NB4 (cell line): ENCODE data around the gene AP1M1.

Experiments
- DNase-seq: peaks from one replicate; pipeline ENCODE4 v3.0.0; 2010; ENCODE audit warnings: low read depth
- H3K4me3 ChIP-seq: one replicate; pipeline ENCODE4 v1.5.1; 2011; ENCODE audit warnings: mild to moderate bottlenecking, low read depth, low read length, moderate library complexity
- CTCF ChIP-seq: IDR thresholded peaks from one replicate; pipeline ENCODE4 v1.5.1; 2012; ENCODE audit warnings: low read depth, low read length
- MYC ChIP-seq: IDR thresholded peaks from 2 replicates; pipeline ENCODE4 v1.6.1; 2011; ENCODE audit warnings: low read depth, low read length
- POLR2A ChIP-seq: IDR thresholded peaks from 2 replicates; pipeline ENCODE4 v1.6.1; 2011; ENCODE audit warnings: mild to moderate bottlenecking; ENCODE audit not compliant: insufficient read length; ENCODE audit errors: extremely low read depth
- TF ChIP-seq, protein P1 (sequence below): IDR thresholded peaks from 2 replicates; pipeline ENCODE4 v1.6.1; 2011; ENCODE audit warnings: low read depth, low read length

The AP1M1 gene

GRCh38 chr19:16197622-16198369 lies at the start of gene AP1M1:
AP1M1 (plus strand) TSS chr19:16197911; CDS start chr19:16198027, 116 bp downstream.
- TF ChIP-seq POLR2A (peak; percentile 52), CTCF (no peak), MYC (peak; percentile 32)
- TF ChIP-seq, protein P1, sequence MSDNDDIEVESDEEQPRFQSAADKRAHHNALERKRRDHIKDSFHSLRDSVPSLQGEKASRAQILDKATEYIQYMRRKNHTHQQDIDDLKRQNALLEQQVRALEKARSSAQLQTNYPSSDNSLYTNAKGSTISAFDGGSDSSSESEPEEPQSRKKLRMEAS: peak; percentile 17; the same call in 1 of the 2 replicates
- DNase-seq: peak; percentile 98
- H3K4me3 ChIP-seq: peak within 1 kb of the TSS; percentile 88

- peak overlapping the region; percentile 34 for H3K4me3 ChIP-seq
- no peak for TF ChIP-seq CTCF
- no peak for TF ChIP-seq POLR2A
- TF ChIP-seq MYC: no peak
- TF ChIP-seq, protein P1: no peak
- peak; percentile 67 for DNase-seq
Measured at GRCh38 chr19:16148443-16149229, 49.1 kb upstream of the AP1M1 start.

DNA sequence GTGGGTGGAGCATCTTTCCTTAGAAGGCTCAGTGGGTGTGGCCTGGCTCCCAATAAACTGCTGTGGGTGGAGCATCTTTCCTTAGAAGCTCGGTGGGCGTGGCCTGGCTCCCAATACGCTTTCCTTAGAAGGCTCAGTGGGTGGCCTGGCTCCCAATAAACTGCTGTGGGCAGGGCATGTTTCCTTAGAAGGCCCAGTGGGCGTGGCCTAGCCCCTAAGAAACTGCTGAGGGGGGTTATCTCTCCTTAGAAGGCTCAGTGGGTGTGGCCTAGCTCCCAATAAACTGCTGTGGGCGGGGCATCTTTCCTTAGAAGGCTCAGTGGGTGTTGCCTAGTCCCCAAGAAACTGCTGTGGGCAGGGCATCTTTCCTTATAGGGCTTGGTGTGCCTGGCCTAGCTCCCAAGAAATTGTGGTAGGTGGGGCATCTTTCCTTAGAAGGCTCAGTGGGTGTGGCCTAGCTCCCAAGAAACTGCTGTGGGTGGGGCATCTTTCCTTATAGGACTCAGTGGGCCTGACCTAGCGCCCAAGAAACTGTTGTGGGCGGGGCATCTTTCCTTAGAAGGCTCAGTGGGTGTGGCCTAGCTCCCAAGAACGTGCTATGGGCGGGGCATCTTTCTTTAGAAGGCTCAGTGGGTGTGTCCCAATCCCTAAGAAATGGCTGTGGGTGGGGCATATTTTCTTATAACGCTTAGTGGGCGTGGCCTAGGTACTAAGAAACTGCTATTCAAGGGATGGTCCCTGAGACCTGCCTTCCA lies 44.0 kb upstream of the AP1M1 start:
- TF ChIP-seq MYC: no peak
- no peak for TF ChIP-seq POLR2A
- TF ChIP-seq CTCF: no peak
- TF ChIP-seq, protein P1: no peak
- H3K4me3 ChIP-seq: no peak overlapping the region
- peak; percentile 76 for DNase-seq

- H3K4me3 ChIP-seq: no peak overlapping the region
- no peak for DNase-seq
- no peak for TF ChIP-seq POLR2A
- no peak for TF ChIP-seq CTCF
- no peak for TF ChIP-seq MYC
- TF ChIP-seq, protein P1: no peak
Measured at GRCh38 chr19:16154557-16154956, 43.2 kb upstream of the AP1M1 start.

DNA sequence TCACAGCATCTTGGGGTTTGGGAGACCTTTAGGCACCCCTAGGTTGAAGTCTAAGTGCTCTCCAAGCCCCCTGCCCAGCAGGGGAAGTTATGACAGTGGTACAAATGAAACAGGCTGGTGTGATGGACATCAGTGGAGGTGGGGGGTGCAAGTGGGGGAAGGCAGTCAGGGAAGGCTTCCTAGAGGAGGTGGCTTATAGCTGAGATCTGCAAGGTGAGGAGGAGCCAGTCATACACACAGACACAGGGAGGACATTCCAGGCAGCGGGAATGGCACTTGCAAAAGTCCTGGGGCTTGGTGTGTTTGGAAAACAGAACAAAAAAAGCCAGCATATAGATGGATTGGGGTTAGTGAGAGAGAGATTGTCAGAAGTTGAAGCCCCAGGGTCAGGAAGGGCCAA lies 42.6 kb upstream of the AP1M1 start:
- DNase-seq: no peak
- TF ChIP-seq MYC (no peak), POLR2A (no peak), CTCF (no peak)
- TF ChIP-seq, protein P1: no peak
- no peak overlapping the region for H3K4me3 ChIP-seq
